MCF 10A (cell line): Measurements from ENCODE around the gene NAALADL2. TPM values are rescaled to one million over a fixed set of nuclear protein-coding genes. Genes with fewer than 3 reads are reported as not detected.

Experiments used
- BruUV-seq: library from RNA; stranded (reverse); fragments of 400-500 nt; replicated peaks from 2 replicates; lab custom pipeline; 2021; lab: Mats Ljungman, UMichigan
- CTCF ChIA-PET: fragments of 300-600 bp; sonication (Branson Sonifier 250); formaldehyde crosslinking; extraction: SDS; loops from one replicate; lab custom pipeline; 2021; ENCODE audit warnings: antibody characterized with exemption, inconsistent platforms; lab: Yijun Ruan, JAX
- POLR2A ChIA-PET: fragments of 300-600, 350-650 bp; sonication (Branson Sonifier 250); formaldehyde crosslinking; extraction: SDS; loops from one replicate; lab custom pipeline; 2020; ENCODE audit warnings: antibody characterized with exemption, inconsistent platforms; lab: Yijun Ruan, JAX
- DNase-seq: peaks from one replicate; pipeline ENCODE4 v3.0.0-alpha.2; 2018; ENCODE audit not compliant: unreplicated experiment
- H3K27ac Mint-ChIP-seq: one replicate; pipeline ENCODE4 v1.8.0; 2022; ENCODE audit warnings: mild to moderate bottlenecking, low read depth, mixed read lengths; ENCODE audit not compliant: unreplicated experiment
- H3K27me3 Mint-ChIP-seq: one replicate; pipeline ENCODE4 v1.8.0; 2022; ENCODE audit warnings: mixed read lengths; ENCODE audit not compliant: insufficient read depth, unreplicated experiment
- H3K36me3 Mint-ChIP-seq: one replicate; pipeline ENCODE4 v1.8.0; 2022; ENCODE audit warnings: mild to moderate bottlenecking, moderate library complexity, mixed read lengths; ENCODE audit not compliant: insufficient read depth, unreplicated experiment
- H3K4me1 Mint-ChIP-seq: one replicate; pipeline ENCODE4 v1.8.0; 2022; ENCODE audit warnings: mixed read lengths; ENCODE audit not compliant: insufficient read depth, unreplicated experiment
- H3K4me3 Mint-ChIP-seq: one replicate; pipeline ENCODE4 v1.8.0; 2022; ENCODE audit warnings: mild to moderate bottlenecking, moderate library complexity, mixed read lengths; ENCODE audit not compliant: unreplicated experiment
- H3K9me3 Mint-ChIP-seq: one replicate; pipeline ENCODE4 v1.8.0; 2022; ENCODE audit warnings: mixed read lengths; ENCODE audit not compliant: unreplicated experiment
- CTCF ChIP-seq: fragments of 200-600 bp; IDR thresholded peaks from one replicate; pipeline ENCODE4 v1.8.0; 2022; ENCODE audit warnings: antibody characterized with exemption, mild to moderate bottlenecking; ENCODE audit not compliant: unreplicated experiment
- intact Hi-C: fragments of 100-400 bp; cut with micrococcal nuclease; formaldehyde crosslinking; loops from 2 replicates; pipeline ENCODE4 v1.14.1; 2022
- total RNA-seq: library from RNA; stranded (reverse); gene quantifications from 2 replicates; pipeline ENCODE4 v1.2.3, GENCODE V29; 2022

NAALADL2 gene
- total RNA-seq, 1 experiment from 2014 or later: 4.2 TPM

- BruUV-seq: no TSS peak
- ChIA-PET CTCF (interaction anchor here (0.5 to 0.6 kb wide), 3 partner anchors 188 to 1569 kb away, joined by 3 to 5 read pairs (median 3); no protein-coding TSS in a partner anchor), POLR2A (no interaction called here)
- intact Hi-C loops: no loop called here
- no peak for DNase-seq
- Mint-ChIP-seq H3K9me3 (peaks cover 7% of the 10 kb centered on the region), H3K4me3 (no peak overlapping the region), H3K27me3 (no peaks in the 10 kb centered on the region), H3K4me1 (no peaks in the 10 kb centered on the region), H3K27ac (no peak overlapping the region), H3K36me3 (no peaks in the 10 kb centered on the region)
- TF ChIP-seq CTCF: no peak
Observed at GRCh38 chr3:174938102-174938501, 79.0 kb downstream of the NAALADL2 start.

GRCh38 chr3:174940151-174940550, 81.0 kb downstream of the NAALADL2 start:
- H3K4me1 Mint-ChIP-seq: no peaks in the 10 kb centered on the region

GRCh38 chr3:174945276-174945675, 86.1 kb downstream of the NAALADL2 start:
- TF ChIP-seq CTCF: no peak
- no peak overlapping the region for H3K27ac Mint-ChIP-seq
- no peaks in the 10 kb centered on the region for H3K36me3 Mint-ChIP-seq
- intact Hi-C loops: no loop called here
- ChIA-PET CTCF (no interaction called here), POLR2A (no interaction called here)
- DNase-seq: no peak
- no TSS peak for BruUV-seq
- no peaks in the 10 kb centered on the region for H3K27me3 Mint-ChIP-seq
- no peak overlapping the region for H3K4me3 Mint-ChIP-seq
- H3K4me1 Mint-ChIP-seq: peaks cover 16% of the 10 kb centered on the region
- peaks cover 7% of the 10 kb centered on the region for H3K9me3 Mint-ChIP-seq

More at GRCh38 chr3:174940151-174940550, 81.0 kb downstream of the NAALADL2 start:
- no peak for TF ChIP-seq CTCF
- H3K9me3 Mint-ChIP-seq: peaks cover 7% of the 10 kb centered on the region
- no peak overlapping the region for H3K27ac Mint-ChIP-seq
- no peaks in the 10 kb centered on the region for H3K36me3 Mint-ChIP-seq
- no peaks in the 10 kb centered on the region for H3K27me3 Mint-ChIP-seq
- ChIA-PET CTCF (interaction anchor here (0.6 to 1.2 kb wide), 2 partner anchors 9 to 17 kb away, joined by 3 read pairs; no protein-coding TSS in a partner anchor), POLR2A (no interaction called here)
- DNase-seq: no peak
- intact Hi-C loops: no loop called here
- H3K4me3 Mint-ChIP-seq: no peak overlapping the region
- BruUV-seq: no TSS peak

- H3K27ac Mint-ChIP-seq: no peak overlapping the region
- ChIA-PET CTCF (no interaction called here), POLR2A (no interaction called here)
- no peak for TF ChIP-seq CTCF
- H3K36me3 Mint-ChIP-seq: no peaks in the 10 kb centered on the region
- BruUV-seq: no TSS peak
- peaks cover 17% of the 10 kb centered on the region for H3K4me1 Mint-ChIP-seq
- H3K4me3 Mint-ChIP-seq: no peak overlapping the region
- intact Hi-C loops: no loop called here
- H3K27me3 Mint-ChIP-seq: no peaks in the 10 kb centered on the region
- DNase-seq: no peak
- H3K9me3 Mint-ChIP-seq: peaks cover 7% of the 10 kb centered on the region
Observed at GRCh38 chr3:174945951-174946350, 86.8 kb downstream of the NAALADL2 start.
